Breast epithelium (tissue), 3 donors: Measurements from ENCODE around the gene SNX24.

Source experiments
- CTCF ChIP-seq, 3 donors: fragments of 450-650 bp; IDR thresholded peaks; one replicate each; pipeline ENCODE4 v1.5.1; 2016 to 2017; ENCODE audit warnings: antibody characterized with exemption in 3 of 3, mild to moderate bottlenecking in 3 of 3, moderate library complexity in 3 of 3
- POLR2A ChIP-seq: fragments of 450-650 bp; IDR thresholded peaks from one replicate; pipeline ENCODE4 v1.6.1; 2016; ENCODE audit warnings: antibody characterized with exemption, mild to moderate bottlenecking, moderate library complexity
- POLR2AphosphoS5 ChIP-seq, 3 donors: sonication (generic); formaldehyde crosslinking; IDR thresholded peaks; one replicate each; pipeline ENCODE4 v1.6.1; 2017; ENCODE audit warnings: antibody characterized with exemption in 3 of 3

- TF ChIP-seq POLR2A (no peak), CTCF (IDR thresholded peaks at IDR 0.05) (no peak), POLR2AphosphoS5 (IDR thresholded peaks at IDR 0.05) (no peak)
Measured at GRCh38 chr5:122943050-122943698, 97.8 kb downstream of the SNX24 start.
